IMR-90 (cell line): ENCODE results near the gene C6orf89. TPM values are rescaled to one million over a fixed set of nuclear protein-coding genes. Genes with fewer than 3 reads are reported as not detected.

Experiments used
- ATAC-seq: fragments of 200-7000 bp; cut with Tn5 transposase; 2 replicates; pipeline ENCODE4 v1.9.1; 2020; ENCODE audit warnings: low read depth, mild to moderate bottlenecking, moderate library complexity
- BruUV-seq: library from RNA; stranded (reverse); fragments of 400-500 nt; replicated peaks from 2 replicates; lab custom pipeline; 2021; lab: Mats Ljungman, UMichigan
- CTCF ChIA-PET: fragments of 300-600 bp; formaldehyde crosslinking; extraction: SDS; loops from one replicate; lab custom pipeline; 2021; ENCODE audit warnings: antibody characterized with exemption; lab: Yijun Ruan, JAX
- POLR2A ChIA-PET: fragments of 300-600 bp; sonication (Branson Sonifier 250); formaldehyde crosslinking; loops from one replicate; lab custom pipeline; 2022; ENCODE audit warnings: antibody characterized with exemption; ENCODE audit not compliant: unreplicated experiment; lab: Charles Lee
- DNase-seq: peaks from one replicate; pipeline ENCODE4 v3.0.0; 2013
- H2AFZ ChIP-seq: replicated peaks from 2 replicates; pipeline ENCODE3; 2013; ENCODE audit warnings: low read length, mild to moderate bottlenecking; ENCODE audit not compliant: poor library complexity
- H2AK5ac ChIP-seq: 2 replicates; pipeline ENCODE4 v1.6.1; 2013; ENCODE audit warnings: low read depth, low read length, inconsistent platforms
- H2AK9ac ChIP-seq: replicated peaks from 2 replicates; pipeline ENCODE3; 2013; ENCODE audit warnings: mild to moderate bottlenecking, low read depth, low read length, moderate library complexity; ENCODE audit not compliant: poor library complexity
- H2BK120ac ChIP-seq: 2 replicates; pipeline ENCODE4 v1.6.1; 2013; ENCODE audit warnings: low read depth, low read length, inconsistent platforms
- H2BK15ac ChIP-seq: 3 replicates; pipeline ENCODE4 v1.6.1; 2013; ENCODE audit warnings: low read depth, low read length, inconsistent platforms
- H2BK20ac ChIP-seq: 2 replicates; pipeline ENCODE4 v1.6.1; 2013; ENCODE audit warnings: low read depth, mild to moderate bottlenecking, inconsistent platforms, low read length, moderate library complexity
- H2BK5ac ChIP-seq: 2 replicates; pipeline ENCODE4 v1.6.1; 2013; ENCODE audit warnings: mild to moderate bottlenecking, low read depth, low read length, inconsistent platforms; ENCODE audit not compliant: poor library complexity, severe bottlenecking
- H3K14ac ChIP-seq: replicated peaks from 2 replicates; pipeline ENCODE4 v1.6.1; 2013; ENCODE audit warnings: low read depth, low read length, inconsistent platforms
- H3K18ac ChIP-seq: 2 replicates; pipeline ENCODE4 v1.6.1; 2013; ENCODE audit warnings: low read depth, low read length, control low read depth
- H3K23ac ChIP-seq: 2 replicates; pipeline ENCODE4 v1.6.1; 2013; ENCODE audit warnings: low read depth, low read length, inconsistent platforms
- H3K27ac ChIP-seq: 2 replicates; pipeline ENCODE4 v1.5.1; 2013; ENCODE audit warnings: mild to moderate bottlenecking, control low read depth, low read length; ENCODE audit not compliant: insufficient read depth
- H3K27me3 ChIP-seq: 2 replicates; pipeline ENCODE4 v1.6.1; 2013; ENCODE audit warnings: low read length; ENCODE audit not compliant: control insufficient read depth, insufficient read depth
- H3K36me3 ChIP-seq: 2 replicates; pipeline ENCODE4 v1.6.1; 2013; ENCODE audit warnings: low read length, mixed read lengths; ENCODE audit not compliant: control insufficient read depth, insufficient read depth
- H3K4ac ChIP-seq: 2 replicates; pipeline ENCODE4 v1.6.1; 2013; ENCODE audit warnings: low read depth, low read length, inconsistent platforms
- H3K4me1 ChIP-seq: 2 replicates; pipeline ENCODE4 v1.6.1; 2013; ENCODE audit warnings: low read length, mixed read lengths; ENCODE audit not compliant: control insufficient read depth, insufficient read depth
- H3K4me2 ChIP-seq: 2 replicates; pipeline ENCODE4 v1.6.1; 2013; ENCODE audit warnings: low read depth, mild to moderate bottlenecking, control low read depth, low read length, moderate library complexity
- H3K4me3 ChIP-seq: 2 replicates; pipeline ENCODE4 v1.5.1; 2013; ENCODE audit warnings: low read depth, mild to moderate bottlenecking, control low read depth, low read length, moderate library complexity; ENCODE audit not compliant: insufficient read depth
- H3K56ac ChIP-seq: 2 replicates; pipeline ENCODE4 v1.6.1; 2013; ENCODE audit warnings: low read length, inconsistent platforms; ENCODE audit not compliant: insufficient read depth; ENCODE audit errors: extremely low read depth
- H3K79me1 ChIP-seq, 2 experiments: 2 replicates each; pipeline ENCODE4 v1.6.1; 2013; ENCODE audit warnings: low read length in 2 of 2, inconsistent platforms in 1 of 2, low read depth in 1 of 2
- H3K9ac ChIP-seq: 2 replicates; pipeline ENCODE4 v1.6.1; 2013; ENCODE audit warnings: low read depth, low read length, control low read depth
- H3K9me1 ChIP-seq: 2 replicates; pipeline ENCODE4 v1.6.1; 2013; ENCODE audit warnings: low read length, inconsistent platforms; ENCODE audit not compliant: insufficient read depth
- H3K9me3 ChIP-seq: 2 replicates; pipeline ENCODE4 v1.6.1; 2013; ENCODE audit warnings: low read length; ENCODE audit not compliant: control insufficient read depth, insufficient read depth
- H4K20me1 ChIP-seq: 2 replicates; pipeline ENCODE4 v1.6.1; 2013; ENCODE audit warnings: low read length, inconsistent platforms; ENCODE audit not compliant: insufficient read depth
- H4K5ac ChIP-seq: 2 replicates; pipeline ENCODE4 v1.6.1; 2013; ENCODE audit warnings: mild to moderate bottlenecking, low read depth, low read length, control low read depth
- H4K8ac ChIP-seq, 2 experiments: 2 replicates each; pipeline ENCODE4 v1.6.1; 2013; ENCODE audit warnings: low read depth in 2 of 2, low read length in 2 of 2, control low read depth in 1 of 2, inconsistent platforms in 1 of 2
- H4K91ac ChIP-seq: 2 replicates; pipeline ENCODE4 v1.6.1; 2013; ENCODE audit warnings: low read depth, low read length, inconsistent platforms; ENCODE audit not compliant: insufficient read depth
- CTCF ChIP-seq: conservative IDR thresholded peaks from 2 replicates; pipeline ENCODE4 v1.5.1; 2012; ENCODE audit warnings: mild to moderate bottlenecking, low read depth, low read length, improper control_type of control experiment
- MAZ ChIP-seq: IDR thresholded peaks from 2 replicates; pipeline ENCODE4 v1.6.1; 2012; ENCODE audit warnings: low read depth, mild to moderate bottlenecking, low read length, improper control_type of control experiment, moderate library complexity, borderline replicate concordance
- RFX5 ChIP-seq: IDR thresholded peaks from 2 replicates; pipeline ENCODE4 v1.8.0; 2012; ENCODE audit warnings: low read depth, mild to moderate bottlenecking, low read length, moderate library complexity
- WGBS, 2 experiments: methylation state at CpG; one replicate each; pipeline versions ENCODE4 v1.1.5 to v1.1.7; 2013; ENCODE audit warnings: missing lambda C conversion rate in 2 of 2; ENCODE audit not compliant: insufficient read length in 1 of 2; ENCODE audit errors: extremely low coverage in 2 of 2; 5-methylcytosine and 5-hydroxymethylcytosine counted together
- dilution Hi-C: fragments of 300-500 bp; cut with HindIII; formaldehyde crosslinking; loops from one replicate; pipeline ENCODE4 v1.14.3; 2018; ENCODE audit warnings: low sequenced_read_pairs; ENCODE audit not compliant: unreplicated experiment
- in situ Hi-C: fragments of 300-500 bp; cut with MboI; formaldehyde crosslinking; loops from 3 replicates; pipeline ENCODE4 v1.14.3; 2019; ENCODE audit warnings: low sequenced_read_pairs, inconsistent platforms, mixed read lengths
- intact Hi-C: fragments of 100-400 bp; cut with micrococcal nuclease; formaldehyde crosslinking; loops from 2 replicates; pipeline ENCODE4 v1.10.0; 2022
- polyA plus RNA-seq, 3 experiments: library from polyadenylated mRNA; depleted of rRNA; stranded (reverse); fragments of >200 nt; gene quantifications; 2 replicates each; pipeline ENCODE4 v1.2.3, GENCODE V29; 2012; ENCODE audit warnings: low replicate concordance in 1 of 3
- total RNA-seq: library from RNA; depleted of rRNA; stranded (reverse); fragments of >200 nt; gene quantifications from 2 replicates; pipeline ENCODE4 v1.2.3, GENCODE V29; 2012

Gene C6orf89
- total and polyA plus RNA-seq, 2 of the 4 experiments (the other 2 are of a cell fraction) = 30.8 to 52.3 TPM

GRCh38 chr6:36839749-36840431 lies 45.9 kb upstream of the C6orf89 start:
- in situ Hi-C loops = no loop called here
- H3K9ac ChIP-seq = 0 out of 2 replicates have a peak overlapping the region, but pooled peaks have one; percentile 14

More at GRCh38 chr6:36839749-36840431, 45.9 kb upstream of the C6orf89 start:
- H3K27ac ChIP-seq = no peak overlapping the region
- H2BK15ac ChIP-seq = no peak overlapping the region
- H3K9me1 ChIP-seq = no peaks in the 10 kb centered on the region; the same call in 1 of the 2 replicates
- H4K91ac ChIP-seq = no peak overlapping the region
- H3K9me3 ChIP-seq = no peaks in the 10 kb centered on the region
- H2AK9ac ChIP-seq = no peak overlapping the region
- H2BK20ac ChIP-seq = no peak overlapping the region
- no peak overlapping the region for H2BK5ac ChIP-seq
- H2AFZ ChIP-seq = peak overlapping the region; percentile 84
- H3K4me2 ChIP-seq = peak overlapping the region; percentile 88
- no peak overlapping the region for H3K4ac ChIP-seq
- H3K36me3 ChIP-seq = no peaks in the 10 kb centered on the region
- 2% methylated on average over 15 of the region's 70 CpGs; no CpG with 5 or more reads in 1 of the 2 experiments for WGBS, 2 experiments
- H3K56ac ChIP-seq = no peak overlapping the region
- no peak overlapping the region for H3K18ac ChIP-seq
- peak; percentile 78 for ATAC-seq
- BruUV-seq = no TSS peak
- dilution Hi-C loops (no loop called here), intact Hi-C loops (loop anchor here (5.0 kb wide), 1 partner anchor 48 kb away; no protein-coding TSS in a partner anchor)
- no peak overlapping the region for H4K8ac ChIP-seq
- no peaks in the 10 kb centered on the region for H3K79me1 ChIP-seq
- H3K23ac ChIP-seq = no peak overlapping the region
- peak overlapping the region; percentile 42 for H3K4me3 ChIP-seq
- TF ChIP-seq MAZ = peak; percentile 47; the same call in 1 of the 2 replicates
- TF ChIP-seq RFX5 = no peak
- peak; percentile 34; the same call in 1 of the 2 replicates for TF ChIP-seq CTCF
- H3K27me3 ChIP-seq = peaks cover 55% of the 10 kb centered on the region
- no peak overlapping the region for H2BK120ac ChIP-seq
- DNase-seq = no peak
- POLR2A ChIA-PET = no interaction called here
- no peak overlapping the region for H4K5ac ChIP-seq
- H2AK5ac ChIP-seq = no peak overlapping the region
- no peak overlapping the region for H3K14ac ChIP-seq
- CTCF ChIA-PET = interaction anchor here (1.1 kb wide), 1 partner anchor 13 kb away, joined by 5 read pairs; no protein-coding TSS in a partner anchor
- no peaks in the 10 kb centered on the region for H4K20me1 ChIP-seq
- peaks cover 8% of the 10 kb centered on the region; the same call in 1 of the 2 replicates for H3K4me1 ChIP-seq
